ENCODE data around the gene ARHGAP36.

The ARHGAP36 gene

GRCh38 chrX:131053076-131053475, 5.1 kb upstream of the ARHGAP36 start:
- no peak overlapping the region for H3K27ac ChIP-seq (ENCODE audit: low read length)
- H3K4me1 ChIP-seq (ENCODE audit: control insufficient read depth, insufficient read depth, low read length), result no peaks in the 10 kb centered on the region
- peaks cover 0 to 22% of the 10 kb centered on the region in 2 donors for H3K27me3 ChIP-seq (ENCODE audit: control insufficient read depth in 1 of 2, insufficient read depth in 2 of 2, low read length in 2 of 2)

GRCh38 chrX:131054906-131055305, 3.2 kb upstream of the ARHGAP36 start:
- Histone ChIP-seq H3K27me3 (ENCODE audit: control insufficient read depth in 1 of 2, insufficient read depth in 2 of 2, low read length in 2 of 2) (peaks cover 0 to 22% of the 10 kb centered on the region in 2 donors), H3K36me3 (ENCODE audit: control insufficient read depth in 2 of 2, insufficient read depth in 2 of 2, low read length in 2 of 2) (no peaks in the 10 kb centered on the region), H3K4me3 (ENCODE audit: low read length in 2 of 2) (no peak overlapping the region), H3K9me3 (ENCODE audit: control insufficient read depth in 2 of 2, low read length in 2 of 2) (no peaks in the 10 kb centered on the region), H3K4me1 (ENCODE audit: control insufficient read depth, insufficient read depth, low read length) (no peaks in the 10 kb centered on the region), H3K9ac (ENCODE audit: low read length in 2 of 2) (no peak overlapping the region), H3K27ac (ENCODE audit: low read length) (no peak overlapping the region)

More at GRCh38 chrX:131053076-131053475, 5.1 kb upstream of the ARHGAP36 start:
- Histone ChIP-seq H3K4me3 (ENCODE audit: low read length in 2 of 2) (no peak overlapping the region), H3K36me3 (ENCODE audit: control insufficient read depth in 2 of 2, insufficient read depth in 2 of 2, low read length in 2 of 2) (no peaks in the 10 kb centered on the region), H3K9me3 (ENCODE audit: control insufficient read depth in 2 of 2, low read length in 2 of 2) (no peaks in the 10 kb centered on the region), H3K9ac (ENCODE audit: low read length in 2 of 2) (no peak overlapping the region)

- H3K4me3 ChIP-seq (ENCODE audit: low read length in 2 of 2), result no peak overlapping the region
- no peak overlapping the region for H3K9ac ChIP-seq (ENCODE audit: low read length in 2 of 2)
- H3K36me3 ChIP-seq (ENCODE audit: control insufficient read depth in 2 of 2, insufficient read depth in 2 of 2, low read length in 2 of 2), result no peaks in the 10 kb centered on the region
- no peaks in the 10 kb centered on the region for H3K9me3 ChIP-seq (ENCODE audit: control insufficient read depth in 2 of 2, low read length in 2 of 2)
- no peaks in the 10 kb centered on the region for H3K4me1 ChIP-seq (ENCODE audit: control insufficient read depth, insufficient read depth, low read length)
- peaks cover 0 to 25% of the 10 kb centered on the region in 2 donors for H3K27me3 ChIP-seq (ENCODE audit: control insufficient read depth in 1 of 2, insufficient read depth in 2 of 2, low read length in 2 of 2)
- H3K27ac ChIP-seq (ENCODE audit: low read length), result no peak overlapping the region
Observed at GRCh38 chrX:131057706-131058105, 440 bp upstream of the ARHGAP36 start.

GRCh38 chrX:131059246-131059645, 1.1 kb downstream of the ARHGAP36 start:
- no peak overlapping the region for H3K4me3 ChIP-seq (ENCODE audit: low read length in 2 of 2)
- no peaks in the 10 kb centered on the region for H3K9me3 ChIP-seq (ENCODE audit: control insufficient read depth in 2 of 2, low read length in 2 of 2)
- H3K4me1 ChIP-seq (ENCODE audit: control insufficient read depth, insufficient read depth, low read length), result no peaks in the 10 kb centered on the region
- H3K36me3 ChIP-seq (ENCODE audit: control insufficient read depth in 2 of 2, insufficient read depth in 2 of 2, low read length in 2 of 2), result no peaks in the 10 kb centered on the region
- H3K27ac ChIP-seq (ENCODE audit: low read length), result no peak overlapping the region
- peaks cover 0 to 31% of the 10 kb centered on the region in 2 donors for H3K27me3 ChIP-seq (ENCODE audit: control insufficient read depth in 1 of 2, insufficient read depth in 2 of 2, low read length in 2 of 2)
- no peak overlapping the region for H3K9ac ChIP-seq (ENCODE audit: low read length in 2 of 2)

GRCh38 chrX:131060147-131060546, 2.0 kb downstream of the ARHGAP36 start:
- H3K4me3 ChIP-seq (ENCODE audit: low read length in 2 of 2), result no peak overlapping the region
- no peaks in the 10 kb centered on the region for H3K4me1 ChIP-seq (ENCODE audit: control insufficient read depth, insufficient read depth, low read length)
- H3K9ac ChIP-seq (ENCODE audit: low read length in 2 of 2), result no peak overlapping the region
- no peaks in the 10 kb centered on the region for H3K36me3 ChIP-seq (ENCODE audit: control insufficient read depth in 2 of 2, insufficient read depth in 2 of 2, low read length in 2 of 2)
- peaks cover 0 to 28% of the 10 kb centered on the region in 2 donors for H3K27me3 ChIP-seq (ENCODE audit: control insufficient read depth in 1 of 2, insufficient read depth in 2 of 2, low read length in 2 of 2)
- no peak overlapping the region for H3K27ac ChIP-seq (ENCODE audit: low read length)
- no peaks in the 10 kb centered on the region for H3K9me3 ChIP-seq (ENCODE audit: control insufficient read depth in 2 of 2, low read length in 2 of 2)

- H3K4me3 ChIP-seq (ENCODE audit: low read length in 2 of 2), result no peak overlapping the region
- no peak overlapping the region for H3K27ac ChIP-seq (ENCODE audit: low read length)
- H3K36me3 ChIP-seq (ENCODE audit: control insufficient read depth in 2 of 2, insufficient read depth in 2 of 2, low read length in 2 of 2), result no peaks in the 10 kb centered on the region
- no peaks in the 10 kb centered on the region for H3K4me1 ChIP-seq (ENCODE audit: control insufficient read depth, insufficient read depth, low read length)
- no peak overlapping the region for H3K9ac ChIP-seq (ENCODE audit: low read length in 2 of 2)
- H3K27me3 ChIP-seq (ENCODE audit: control insufficient read depth in 1 of 2, insufficient read depth in 2 of 2, low read length in 2 of 2), result peaks cover 0 to 35% of the 10 kb centered on the region in 2 donors
- no peaks in the 10 kb centered on the region for H3K9me3 ChIP-seq (ENCODE audit: control insufficient read depth in 2 of 2, low read length in 2 of 2)
Observed at GRCh38 chrX:131061306-131061705, 3.2 kb downstream of the ARHGAP36 start.

GRCh38 chrX:131063613-131064012, 5.5 kb downstream of the ARHGAP36 start:
- no peak overlapping the region for H3K27ac ChIP-seq (ENCODE audit: low read length)
- H3K9me3 ChIP-seq (ENCODE audit: control insufficient read depth in 2 of 2, low read length in 2 of 2), result no peaks in the 10 kb centered on the region
- H3K4me3 ChIP-seq (ENCODE audit: low read length in 2 of 2), result no peak overlapping the region
- no peak overlapping the region for H3K9ac ChIP-seq (ENCODE audit: low read length in 2 of 2)
- H3K27me3 ChIP-seq (ENCODE audit: control insufficient read depth in 1 of 2, insufficient read depth in 2 of 2, low read length in 2 of 2), result peaks cover 0 to 45% of the 10 kb centered on the region in 2 donors
- no peaks in the 10 kb centered on the region for H3K4me1 ChIP-seq (ENCODE audit: control insufficient read depth, insufficient read depth, low read length)
- no peaks in the 10 kb centered on the region for H3K36me3 ChIP-seq (ENCODE audit: control insufficient read depth in 2 of 2, insufficient read depth in 2 of 2, low read length in 2 of 2)

GRCh38 chrX:131066237-131066636, 8.1 kb downstream of the ARHGAP36 start:
- no peak overlapping the region for H3K4me3 ChIP-seq (ENCODE audit: low read length in 2 of 2)

GRCh38 chrX:131067216-131067615, 9.1 kb downstream of the ARHGAP36 start:
- Histone ChIP-seq H3K4me1 (ENCODE audit: control insufficient read depth, insufficient read depth, low read length) (no peaks in the 10 kb centered on the region), H3K9me3 (ENCODE audit: control insufficient read depth in 2 of 2, low read length in 2 of 2) (no peaks in the 10 kb centered on the region), H3K27me3 (ENCODE audit: control insufficient read depth in 1 of 2, insufficient read depth in 2 of 2, low read length in 2 of 2) (peaks cover 0 to 55% of the 10 kb centered on the region in 2 donors), H3K27ac (ENCODE audit: low read length) (no peak overlapping the region), H3K4me3 (ENCODE audit: low read length in 2 of 2) (no peak overlapping the region), H3K36me3 (ENCODE audit: control insufficient read depth in 2 of 2, insufficient read depth in 2 of 2, low read length in 2 of 2) (no peaks in the 10 kb centered on the region), H3K9ac (ENCODE audit: low read length in 2 of 2) (no peak overlapping the region)

More at GRCh38 chrX:131066237-131066636, 8.1 kb downstream of the ARHGAP36 start:
- Histone ChIP-seq H3K27me3 (ENCODE audit: control insufficient read depth in 1 of 2, insufficient read depth in 2 of 2, low read length in 2 of 2) (peaks cover 0 to 54% of the 10 kb centered on the region in 2 donors), H3K4me1 (ENCODE audit: control insufficient read depth, insufficient read depth, low read length) (no peaks in the 10 kb centered on the region), H3K27ac (ENCODE audit: low read length) (no peak overlapping the region), H3K9me3 (ENCODE audit: control insufficient read depth in 2 of 2, low read length in 2 of 2) (no peaks in the 10 kb centered on the region), H3K9ac (ENCODE audit: low read length in 2 of 2) (no peak overlapping the region), H3K36me3 (ENCODE audit: control insufficient read depth in 2 of 2, insufficient read depth in 2 of 2, low read length in 2 of 2) (no peaks in the 10 kb centered on the region)

- H3K4me3 ChIP-seq (ENCODE audit: low read length in 2 of 2), result no peak overlapping the region
- H3K9me3 ChIP-seq (ENCODE audit: control insufficient read depth in 2 of 2, low read length in 2 of 2), result no peaks in the 10 kb centered on the region
- no peak overlapping the region for H3K9ac ChIP-seq (ENCODE audit: low read length in 2 of 2)
- H3K27ac ChIP-seq (ENCODE audit: low read length), result no peak overlapping the region
- H3K36me3 ChIP-seq (ENCODE audit: control insufficient read depth in 2 of 2, insufficient read depth in 2 of 2, low read length in 2 of 2), result no peaks in the 10 kb centered on the region
- peaks cover 0 to 58% of the 10 kb centered on the region in 2 donors for H3K27me3 ChIP-seq (ENCODE audit: control insufficient read depth in 1 of 2, insufficient read depth in 2 of 2, low read length in 2 of 2)
- no peaks in the 10 kb centered on the region for H3K4me1 ChIP-seq (ENCODE audit: control insufficient read depth, insufficient read depth, low read length)
Observed at GRCh38 chrX:131067846-131068745, 9.9 kb downstream of the ARHGAP36 start.

All from stomach smooth muscle (tissue), 2 donors.